ENCODE measurements around the gene RALGDS. TPM values are rescaled to one million over a fixed set of nuclear protein-coding genes. Genes with fewer than 3 reads are reported as not detected.

RALGDS gene
- total RNA-seq, 1 donor from 2014 or later: 19.0 TPM

- Mint-ChIP-seq H3K4me1 (ENCODE audit: low read depth) (peaks cover 19% of the 10 kb centered on the region), H3K4me3 (ENCODE audit: unreplicated experiment) (no peak overlapping the region)
These were observed 9.0 kb downstream of the RALGDS start for GRCh38 chr9:133111808-133112662.

GRCh38 chr9:133109931-133110650, 10.9 kb downstream of the RALGDS start:
- peaks cover 12% of the 10 kb centered on the region for H3K36me3 Mint-ChIP-seq (ENCODE audit: low read depth)
- TF ChIP-seq, protein P1, sequence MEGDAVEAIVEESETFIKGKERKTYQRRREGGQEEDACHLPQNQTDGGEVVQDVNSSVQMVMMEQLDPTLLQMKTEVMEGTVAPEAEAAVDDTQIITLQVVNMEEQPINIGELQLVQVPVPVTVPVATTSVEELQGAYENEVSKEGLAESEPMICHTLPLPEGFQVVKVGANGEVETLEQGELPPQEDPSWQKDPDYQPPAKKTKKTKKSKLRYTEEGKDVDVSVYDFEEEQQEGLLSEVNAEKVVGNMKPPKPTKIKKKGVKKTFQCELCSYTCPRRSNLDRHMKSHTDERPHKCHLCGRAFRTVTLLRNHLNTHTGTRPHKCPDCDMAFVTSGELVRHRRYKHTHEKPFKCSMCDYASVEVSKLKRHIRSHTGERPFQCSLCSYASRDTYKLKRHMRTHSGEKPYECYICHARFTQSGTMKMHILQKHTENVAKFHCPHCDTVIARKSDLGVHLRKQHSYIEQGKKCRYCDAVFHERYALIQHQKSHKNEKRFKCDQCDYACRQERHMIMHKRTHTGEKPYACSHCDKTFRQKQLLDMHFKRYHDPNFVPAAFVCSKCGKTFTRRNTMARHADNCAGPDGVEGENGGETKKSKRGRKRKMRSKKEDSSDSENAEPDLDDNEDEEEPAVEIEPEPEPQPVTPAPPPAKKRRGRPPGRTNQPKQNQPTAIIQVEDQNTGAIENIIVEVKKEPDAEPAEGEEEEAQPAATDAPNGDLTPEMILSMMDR (IDR thresholded peaks at IDR 0.05): no peak
- no peak overlapping the region for H3K4me3 Mint-ChIP-seq (ENCODE audit: unreplicated experiment)

More at GRCh38 chr9:133111808-133112662, 9.0 kb downstream of the RALGDS start:
- H3K27ac Mint-ChIP-seq (ENCODE audit: unreplicated experiment): no peak overlapping the region
- TF ChIP-seq, protein P1 (IDR thresholded peaks at IDR 0.05): no peak
- H3K27me3 Mint-ChIP-seq (ENCODE audit: low read depth): no peaks in the 10 kb centered on the region
- peaks cover 7% of the 10 kb centered on the region for H3K36me3 Mint-ChIP-seq (ENCODE audit: low read depth)
- H3K9me3 Mint-ChIP-seq (ENCODE audit: low read depth): no peaks in the 10 kb centered on the region
- peak; percentile 84 for DNase-seq (ENCODE audit: low spot score)

DNA sequence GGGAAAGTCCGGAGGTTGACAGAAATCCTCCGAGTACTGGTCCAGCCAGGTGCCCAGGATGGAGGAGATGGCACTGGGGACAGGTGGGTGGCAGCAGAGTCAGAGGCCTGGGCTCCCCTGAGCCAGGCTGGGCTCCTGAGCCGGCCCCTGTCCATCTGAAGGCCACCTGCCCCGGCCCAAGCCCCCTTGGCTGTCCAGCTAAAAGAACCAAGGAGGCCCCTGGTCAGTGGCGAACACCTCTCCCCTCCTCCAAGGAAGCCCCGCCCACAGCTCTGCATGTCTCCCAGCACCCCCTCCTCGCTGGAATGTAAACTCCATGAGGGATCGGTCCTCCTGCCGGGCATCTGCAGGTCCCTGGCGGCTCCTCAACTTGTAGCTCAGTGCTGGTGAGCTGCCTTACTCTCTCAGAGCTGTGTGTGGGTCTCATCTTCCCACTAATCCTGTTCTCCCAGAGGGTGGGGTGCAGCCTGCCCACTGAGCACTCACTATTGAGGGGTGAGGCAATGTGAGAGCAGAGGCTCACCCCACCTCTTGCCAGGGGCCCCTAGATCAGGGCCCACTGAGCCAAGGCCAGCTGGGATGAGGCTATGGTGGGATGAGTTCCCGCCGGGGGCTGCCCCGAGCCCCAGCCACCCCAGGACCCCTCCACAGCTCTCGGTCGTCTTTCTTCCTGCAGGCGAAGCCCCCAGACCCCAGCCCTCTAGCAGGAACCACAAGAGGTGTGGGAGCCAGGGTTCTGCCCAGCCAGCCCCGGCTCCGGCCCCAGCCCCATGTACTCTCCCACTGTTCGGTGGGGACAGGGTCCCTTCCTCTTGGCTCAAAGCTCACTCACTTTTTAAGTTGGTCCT, 12.0 kb downstream of the RALGDS start:
- Mint-ChIP-seq H3K9me3 (ENCODE audit: low read depth) (no peaks in the 10 kb centered on the region), H3K27ac (ENCODE audit: unreplicated experiment) (no peak overlapping the region)

More at GRCh38 chr9:133109931-133110650, 10.9 kb downstream of the RALGDS start:
- DNase-seq (ENCODE audit: low spot score): peak; percentile 59
- Mint-ChIP-seq H3K27me3 (ENCODE audit: low read depth) (no peaks in the 10 kb centered on the region), H3K27ac (ENCODE audit: unreplicated experiment) (no peak overlapping the region), H3K4me1 (ENCODE audit: low read depth) (peaks cover 18% of the 10 kb centered on the region), H3K9me3 (ENCODE audit: low read depth) (no peaks in the 10 kb centered on the region)

DNA sequence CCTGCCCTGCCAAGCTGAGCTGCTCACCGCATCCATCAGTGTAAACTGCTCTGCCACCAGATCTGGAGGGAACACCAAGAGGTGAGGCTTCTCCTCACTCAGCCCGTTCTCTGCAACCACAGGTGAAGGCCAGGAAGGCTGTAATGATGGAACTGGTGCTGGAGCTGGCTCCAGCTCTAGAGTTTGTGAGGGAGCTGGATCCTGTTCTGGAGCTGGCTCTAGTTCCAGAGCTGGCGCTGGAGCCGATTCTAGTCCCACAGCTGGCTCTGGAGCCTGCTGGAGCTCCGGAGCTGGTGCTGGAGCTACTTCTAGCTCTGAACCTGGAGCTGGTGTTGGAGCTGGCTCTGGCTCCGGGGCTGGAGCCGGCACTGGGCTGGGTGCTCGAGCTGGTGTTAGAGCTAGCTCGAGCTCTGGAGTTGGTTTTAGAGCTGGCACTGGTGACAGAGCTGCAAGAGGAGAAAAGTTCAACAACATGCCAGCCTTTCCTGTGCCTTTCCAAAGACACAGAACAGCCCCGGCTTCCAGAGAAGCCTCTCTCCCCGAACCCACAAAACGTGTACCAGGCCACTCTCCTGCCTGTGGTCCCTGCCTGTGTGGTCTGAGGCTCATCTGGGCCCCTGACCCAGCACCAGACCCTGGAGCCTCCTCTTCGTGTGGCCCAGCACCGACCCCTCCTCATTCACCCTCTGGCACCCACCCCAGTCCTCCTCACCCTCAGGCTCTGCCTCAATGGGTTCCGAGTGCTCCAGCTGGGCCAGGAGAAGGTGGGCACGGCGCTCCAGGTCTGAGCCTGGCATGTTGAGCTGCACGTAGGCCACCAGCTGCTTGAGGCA, 12.9 kb downstream of the RALGDS start:
- Mint-ChIP-seq H3K36me3 (ENCODE audit: low read depth) (peaks cover 14% of the 10 kb centered on the region), H3K4me3 (ENCODE audit: unreplicated experiment) (no peak overlapping the region), H3K9me3 (ENCODE audit: low read depth) (no peaks in the 10 kb centered on the region), H3K27ac (ENCODE audit: unreplicated experiment) (no peak overlapping the region), H3K27me3 (ENCODE audit: low read depth) (no peaks in the 10 kb centered on the region), H3K4me1 (ENCODE audit: low read depth) (peaks cover 2% of the 10 kb centered on the region)
- peak; percentile 61 for DNase-seq (ENCODE audit: low spot score)
- TF ChIP-seq, protein P1 (IDR thresholded peaks at IDR 0.05): no peak

More for the DNA sequence above, 12.0 kb downstream of the RALGDS start:
- Mint-ChIP-seq H3K27me3 (ENCODE audit: low read depth) (no peaks in the 10 kb centered on the region), H3K36me3 (ENCODE audit: low read depth) (peaks cover 13% of the 10 kb centered on the region), H3K4me1 (ENCODE audit: low read depth) (peaks cover 10% of the 10 kb centered on the region), H3K4me3 (ENCODE audit: unreplicated experiment) (no peak overlapping the region)
- TF ChIP-seq, protein P1 (IDR thresholded peaks at IDR 0.05): no peak
- peak; percentile 77 for DNase-seq (ENCODE audit: low spot score)

Data from chondrocyte (in vitro differentiated cells).